NCI-H2107 treated with DMSO at 0.1 percent for 48 hours (cell line): ENCODE data around the gene HORMAD2.

Source experiments
- DNase-seq: peaks from one replicate; lab custom pipeline; 2025; ENCODE audit not compliant: unreplicated experiment; lab: John Stamatoyannopoulos, UW

Gene HORMAD2

GRCh38 chr22:30104501-30105156 is 24.4 kb downstream of the HORMAD2 start:
- no peak for DNase-seq

GRCh38 chr22:30105483-30105882 is 25.2 kb downstream of the HORMAD2 start:
- no peak for DNase-seq

GRCh38 chr22:30113494-30113893 is 33.2 kb downstream of the HORMAD2 start:
- no peak for DNase-seq

GRCh38 chr22:30114361-30114760 is 34.1 kb downstream of the HORMAD2 start:
- DNase-seq, result no peak

- no peak for DNase-seq
Measured at GRCh38 chr22:30115705-30116104, 35.4 kb downstream of the HORMAD2 start.

GRCh38 chr22:30116362-30117117 is 36.3 kb downstream of the HORMAD2 start:
- DNase-seq, result no peak

GRCh38 chr22:30117256-30117655 is 37.0 kb downstream of the HORMAD2 start:
- DNase-seq, result no peak

- no peak for DNase-seq
Measured at GRCh38 chr22:30118291-30118690, 38.0 kb downstream of the HORMAD2 start.

- no peak for DNase-seq
Measured at GRCh38 chr22:30121960-30122359, 41.7 kb downstream of the HORMAD2 start.

- DNase-seq, result no peak
Measured at GRCh38 chr22:30123463-30123862, 43.2 kb downstream of the HORMAD2 start.

GRCh38 chr22:30127749-30128166 is 47.5 kb downstream of the HORMAD2 start:
- DNase-seq, result no peak

- no peak for DNase-seq
Measured at GRCh38 chr22:30128511-30128910, 48.2 kb downstream of the HORMAD2 start.

- no peak for DNase-seq
Measured at GRCh38 chr22:30129636-30130035, 49.4 kb downstream of the HORMAD2 start.

GRCh38 chr22:30132290-30132996 is 52.2 kb downstream of the HORMAD2 start:
- DNase-seq, result no peak

- DNase-seq, result no peak
Measured at GRCh38 chr22:30140414-30140813, 60.1 kb downstream of the HORMAD2 start.

GRCh38 chr22:30143265-30143664 is 63.0 kb downstream of the HORMAD2 start:
- no peak for DNase-seq

- DNase-seq, result no peak
Measured at GRCh38 chr22:30144391-30144790, 64.1 kb downstream of the HORMAD2 start.

- no peak for DNase-seq
Measured at GRCh38 chr22:30150212-30150611, 69.9 kb downstream of the HORMAD2 start.

- DNase-seq, result no peak
Measured at GRCh38 chr22:30158277-30158676, 78.0 kb downstream of the HORMAD2 start.

- DNase-seq, result no peak
Measured at GRCh38 chr22:30158744-30159500, 78.7 kb downstream of the HORMAD2 start.
